ACC112 (cell line): ENCODE results near the gene FMNL1.
A peak's percentile ranks its signal among the peaks of the same experiment; 100 is the strongest.

ENCODE experiments used
- H2AFZ ChIP-seq: fragments of 200-600 bp; sonication (generic); one replicate; pipeline ENCODE4 v1.6.0; 2017; ENCODE audit warnings: antibody characterized with exemption, low read length; ENCODE audit not compliant: unreplicated experiment
- H3K27ac ChIP-seq: fragments of 200-600 bp; sonication (generic); 2 replicates; pipeline ENCODE4 v1.5.1; 2014; ENCODE audit warnings: low read depth, mild to moderate bottlenecking, antibody characterized with exemption, low read length, moderate library complexity
- H3K27me3 ChIP-seq: fragments of 200-600 bp; sonication (generic); 2 replicates; pipeline ENCODE4 v1.6.1; 2014; ENCODE audit warnings: mild to moderate bottlenecking, antibody characterized with exemption, low read length, moderate library complexity, mixed read lengths; ENCODE audit not compliant: insufficient read depth
- H3K36me3 ChIP-seq: fragments of 200-600 bp; sonication (generic); 2 replicates; pipeline ENCODE4 v1.6.1; 2016; ENCODE audit warnings: mild to moderate bottlenecking, antibody characterized with exemption, low read length, moderate library complexity, mixed read lengths; ENCODE audit not compliant: insufficient read depth
- H3K4me1 ChIP-seq: fragments of 200-600 bp; sonication (generic); one replicate; pipeline ENCODE4 v1.6.1; 2016; ENCODE audit warnings: low read length, mixed read lengths; ENCODE audit not compliant: insufficient read depth, unreplicated experiment, control insufficient read depth
- H3K4me3 ChIP-seq: fragments of 200-600 bp; sonication (generic); 2 replicates; pipeline ENCODE4 v1.5.1; 2014; ENCODE audit warnings: mild to moderate bottlenecking, low read depth, low read length
- H3K79me2 ChIP-seq: fragments of 200-600 bp; sonication (generic); one replicate; pipeline ENCODE4 v1.6.0; 2016; ENCODE audit warnings: low read length; ENCODE audit not compliant: control insufficient read depth, unreplicated experiment, insufficient read depth

The FMNL1 gene

DNA sequence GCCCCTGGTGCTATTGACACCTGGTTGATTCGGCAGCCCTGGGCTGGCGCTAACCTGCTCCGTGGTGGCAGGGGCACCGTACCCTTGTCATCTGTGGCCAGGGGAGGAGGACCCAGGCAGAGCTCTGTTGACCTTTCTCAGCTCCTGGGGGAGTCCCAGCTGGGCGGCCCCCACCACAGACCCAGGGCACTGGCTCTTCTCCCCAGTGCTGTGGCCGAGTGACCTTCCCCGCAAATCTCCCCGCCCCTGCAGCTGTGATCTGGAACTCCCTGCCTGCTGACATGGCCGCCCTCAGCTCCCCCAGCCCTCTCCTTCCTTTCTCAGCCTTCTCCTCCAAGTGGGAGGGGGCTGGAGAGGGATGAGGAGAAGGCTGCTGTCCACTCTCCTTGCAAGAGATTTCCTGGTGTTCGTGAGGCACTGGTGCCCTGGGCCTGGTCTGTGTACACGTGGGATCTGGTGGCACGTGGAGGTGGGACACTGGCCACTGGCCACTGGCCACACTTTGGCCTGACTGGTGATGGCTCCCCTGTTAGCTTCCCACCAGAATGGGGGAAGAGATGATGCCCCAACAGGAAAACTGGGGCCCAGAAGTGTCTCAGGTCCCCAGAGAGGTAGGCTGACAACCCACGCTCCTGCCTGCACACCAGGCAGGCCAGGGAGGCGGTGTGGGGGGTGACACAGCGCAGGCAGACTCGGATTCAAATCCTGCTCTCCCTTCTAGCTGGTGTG is 8.2 kb downstream of the FMNL1 start:
- Histone ChIP-seq H3K79me2 (no peaks in the 10 kb centered on the region), H3K4me1 (peaks cover 66% of the 10 kb centered on the region), H3K36me3 (no peaks in the 10 kb centered on the region), H3K27me3 (no peaks in the 10 kb centered on the region), H2AFZ (no peak overlapping the region), H3K27ac (peak overlapping the region; percentile 77), H3K4me3 (no peak overlapping the region)

DNA sequence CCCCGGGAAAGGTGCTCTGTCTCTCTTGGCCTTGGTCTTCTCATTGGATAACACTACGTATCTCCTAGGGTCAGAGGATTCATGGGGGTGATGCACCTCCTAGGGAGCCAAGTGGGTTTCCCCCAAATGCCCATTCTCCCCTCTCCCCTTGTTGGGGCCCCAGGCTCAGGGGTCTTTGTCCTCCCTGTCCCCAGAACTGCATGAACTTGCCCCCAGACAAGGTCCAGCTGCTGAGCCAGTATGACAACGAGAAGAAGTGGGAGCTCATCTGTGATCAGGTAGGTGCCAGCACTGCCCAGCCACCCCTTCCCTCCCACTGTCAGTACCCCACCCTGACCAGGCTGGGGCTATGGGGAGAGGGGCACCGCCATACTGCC is 8.7 kb downstream of the FMNL1 start:
- Histone ChIP-seq H3K4me3 (no peak overlapping the region), H3K27me3 (no peaks in the 10 kb centered on the region), H3K79me2 (no peaks in the 10 kb centered on the region), H3K36me3 (no peaks in the 10 kb centered on the region), H3K27ac (peak overlapping the region; percentile 77; the same call in 1 of the 2 replicates), H2AFZ (no peak overlapping the region), H3K4me1 (peaks cover 61% of the 10 kb centered on the region)

DNA sequence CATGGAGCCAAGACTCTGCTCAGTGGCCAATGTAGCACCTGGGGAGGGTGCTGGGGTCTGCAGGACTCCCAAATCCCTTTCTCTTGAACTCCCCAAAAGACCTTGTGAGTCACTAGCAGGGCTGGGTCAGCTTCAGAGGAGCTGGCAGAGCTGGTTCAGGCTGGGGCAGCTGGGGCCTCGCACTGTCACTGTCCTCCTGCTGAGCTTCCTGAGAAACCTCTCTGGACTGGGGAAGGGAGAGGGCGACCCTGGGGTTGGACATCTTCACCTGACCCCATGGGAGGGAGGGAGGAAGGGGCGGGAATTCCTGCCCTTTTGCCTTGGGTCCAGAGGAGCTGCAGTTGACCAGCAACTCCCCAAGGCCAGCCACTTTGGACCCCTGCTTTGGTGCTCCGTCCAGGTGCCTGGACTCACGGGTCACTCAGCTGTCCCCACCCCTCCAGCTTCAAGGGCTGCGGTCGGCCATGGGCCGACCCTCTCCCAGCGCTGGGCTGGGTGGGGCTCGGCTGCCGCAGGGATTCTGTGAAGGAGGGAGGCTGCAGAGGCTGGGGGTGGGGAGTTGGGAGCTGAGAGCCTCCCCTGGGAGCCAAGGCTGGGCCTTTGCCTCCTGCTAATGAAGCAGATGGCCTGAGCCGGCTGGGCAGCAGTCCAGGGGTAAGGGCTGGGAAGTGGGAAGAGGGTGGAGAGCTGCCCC is 9.2 kb downstream of the FMNL1 start:
- Histone ChIP-seq H3K4me1 (peaks cover 56% of the 10 kb centered on the region), H3K27me3 (no peaks in the 10 kb centered on the region), H3K79me2 (no peaks in the 10 kb centered on the region), H3K4me3 (no peak overlapping the region), H3K36me3 (no peaks in the 10 kb centered on the region), H3K27ac (peak overlapping the region; percentile 77; the same call in 1 of the 2 replicates), H2AFZ (no peak overlapping the region)

DNA sequence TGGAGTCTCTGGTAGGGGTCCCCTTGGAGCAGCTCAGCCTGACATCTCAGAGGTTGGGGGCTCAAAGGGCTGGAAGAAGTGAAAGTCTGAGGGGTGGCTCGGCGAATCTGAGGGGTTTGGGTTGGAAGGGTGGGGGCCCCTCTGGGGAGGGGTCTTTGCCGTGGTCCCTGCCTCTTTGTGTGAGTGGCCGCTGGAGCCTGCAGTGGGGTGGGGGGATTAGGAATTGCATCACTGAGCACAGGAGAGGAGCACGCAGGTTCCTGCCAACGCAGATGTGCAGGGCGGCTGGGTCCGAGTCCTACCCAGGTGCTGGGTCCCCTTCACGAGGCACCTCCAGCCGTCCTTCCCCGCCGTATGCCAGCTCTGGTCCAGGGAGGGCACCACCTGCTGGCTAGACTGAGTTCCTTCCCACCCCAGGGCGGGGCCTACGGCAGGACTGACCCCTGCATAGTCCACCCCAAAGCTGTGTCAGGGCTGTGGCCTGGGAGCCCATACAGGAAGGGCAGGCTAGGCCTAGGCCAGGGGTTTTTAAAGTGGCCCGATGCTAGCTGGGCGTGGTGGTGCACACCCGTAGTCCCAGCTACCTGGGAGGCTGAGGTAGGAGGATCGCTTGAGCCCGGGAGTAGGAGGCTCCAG is 9.9 kb downstream of the FMNL1 start:
- Histone ChIP-seq H3K27ac (no peak overlapping the region), H3K79me2 (no peaks in the 10 kb centered on the region), H3K4me1 (peaks cover 49% of the 10 kb centered on the region), H3K36me3 (no peaks in the 10 kb centered on the region), H3K27me3 (no peaks in the 10 kb centered on the region), H3K4me3 (no peak overlapping the region), H2AFZ (no peak overlapping the region)

GRCh38 chr17:45232514-45233422 is 11.1 kb downstream of the FMNL1 start:
- Histone ChIP-seq H3K4me1 (peaks cover 37% of the 10 kb centered on the region), H3K36me3 (no peaks in the 10 kb centered on the region), H3K27ac (no peak overlapping the region), H3K27me3 (no peaks in the 10 kb centered on the region), H3K4me3 (no peak overlapping the region), H2AFZ (no peak overlapping the region), H3K79me2 (no peaks in the 10 kb centered on the region)

DNA sequence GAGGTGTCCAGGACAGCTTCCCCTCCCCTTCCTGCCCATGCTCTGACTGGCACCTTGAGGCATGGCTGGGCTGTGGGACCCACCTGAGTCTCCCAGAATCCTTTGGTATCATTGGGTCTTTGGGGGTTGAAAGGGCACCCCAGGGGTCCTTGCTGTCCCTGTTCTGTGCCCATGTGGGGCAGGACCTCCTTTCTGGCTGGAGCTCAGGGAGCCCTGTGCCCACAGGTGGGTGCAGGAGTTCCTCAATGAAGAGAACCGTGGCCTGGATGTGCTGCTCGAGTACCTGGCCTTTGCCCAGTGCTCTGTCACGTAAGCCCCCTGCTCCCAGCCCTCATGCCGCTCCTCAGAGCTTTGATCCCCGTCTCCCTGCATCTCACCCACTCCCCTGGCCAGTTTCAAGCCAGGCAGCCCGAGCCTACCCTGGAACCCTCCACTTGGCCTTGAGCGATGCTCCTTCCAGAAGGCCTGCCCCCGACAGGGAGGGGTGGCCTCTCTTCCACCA is 11.8 kb downstream of the FMNL1 start:
- Histone ChIP-seq H2AFZ (no peak overlapping the region), H3K79me2 (no peaks in the 10 kb centered on the region), H3K27me3 (no peaks in the 10 kb centered on the region), H3K36me3 (no peaks in the 10 kb centered on the region), H3K4me3 (no peak overlapping the region), H3K27ac (no peak overlapping the region), H3K4me1 (peaks cover 30% of the 10 kb centered on the region)

GRCh38 chr17:45234641-45235415 is 13.1 kb downstream of the FMNL1 start:
- no peaks in the 10 kb centered on the region for H3K36me3 ChIP-seq
- no peaks in the 10 kb centered on the region for H3K79me2 ChIP-seq
- H2AFZ ChIP-seq: no peak overlapping the region
- H3K4me1 ChIP-seq: peaks cover 18% of the 10 kb centered on the region
- H3K27ac ChIP-seq: no peak overlapping the region
- no peak overlapping the region for H3K4me3 ChIP-seq
- no peaks in the 10 kb centered on the region for H3K27me3 ChIP-seq

GRCh38 chr17:45235416-45236281 is 14.0 kb downstream of the FMNL1 start:
- Histone ChIP-seq H3K36me3 (no peaks in the 10 kb centered on the region), H3K27me3 (no peaks in the 10 kb centered on the region), H2AFZ (no peak overlapping the region), H3K4me3 (no peak overlapping the region), H3K79me2 (no peaks in the 10 kb centered on the region), H3K4me1 (peaks cover 10% of the 10 kb centered on the region), H3K27ac (no peak overlapping the region)

DNA sequence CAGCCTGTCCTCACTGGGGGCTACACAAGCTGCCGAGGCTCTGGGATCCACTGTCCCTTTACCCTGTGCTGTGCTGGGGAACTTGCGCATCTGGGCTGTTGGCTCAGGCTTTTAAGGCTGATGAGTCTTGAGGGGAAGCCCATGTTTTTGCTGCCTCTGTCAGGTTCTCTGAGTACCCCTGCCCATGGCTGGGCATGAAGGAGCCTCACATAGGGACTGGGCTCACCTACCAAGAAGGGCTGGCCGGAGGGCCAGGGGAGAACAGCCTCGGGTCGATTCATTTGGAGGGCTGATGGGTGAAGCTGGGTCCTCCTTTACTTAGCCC is 14.6 kb downstream of the FMNL1 start:
- Histone ChIP-seq H3K27me3 (no peaks in the 10 kb centered on the region), H3K4me1 (peaks cover 4% of the 10 kb centered on the region), H3K4me3 (no peak overlapping the region), H3K79me2 (no peaks in the 10 kb centered on the region), H3K27ac (no peak overlapping the region), H3K36me3 (no peaks in the 10 kb centered on the region), H2AFZ (no peak overlapping the region)
